ENCODE results near the gene RBM4. TPM values are rescaled to one million over a fixed set of nuclear protein-coding genes. Genes with fewer than 3 reads are reported as not detected.
A peak's percentile ranks its signal among the peaks of the same experiment; 100 is the strongest.

RBM4 gene
- total and polyA plus RNA-seq, 2 experiments from 2014 or later: 142 to 241 TPM

DNA sequence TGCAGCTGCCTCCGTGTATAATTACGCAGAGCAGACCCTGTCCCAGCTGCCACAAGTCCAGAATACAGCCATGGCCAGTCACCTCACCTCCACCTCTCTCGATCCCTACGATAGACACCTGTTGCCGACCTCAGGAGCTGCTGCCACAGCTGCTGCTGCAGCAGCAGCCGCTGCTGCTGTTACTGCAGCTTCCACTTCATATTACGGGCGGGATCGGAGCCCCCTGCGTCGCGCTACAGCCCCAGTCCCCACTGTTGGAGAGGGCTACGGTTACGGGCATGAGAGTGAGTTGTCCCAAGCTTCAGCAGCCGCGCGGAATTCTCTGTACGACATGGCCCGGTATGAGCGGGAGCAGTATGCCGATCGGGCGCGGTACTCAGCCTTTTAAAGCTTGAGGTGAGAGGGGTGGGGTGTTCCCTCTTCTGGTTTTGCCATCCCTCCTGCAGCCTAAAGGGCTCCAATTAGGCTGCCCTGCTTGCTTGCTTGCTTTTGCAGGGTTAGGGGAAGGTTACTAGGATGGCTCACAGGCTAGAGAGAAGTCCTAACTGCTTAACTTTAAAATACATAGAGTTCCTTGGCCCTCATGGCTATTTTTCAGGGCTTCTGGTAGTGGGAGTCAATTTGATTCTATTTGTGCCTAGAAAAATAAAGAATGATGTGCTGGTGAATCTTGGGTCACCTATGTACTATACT is 5.4 kb downstream of the RBM4 start:
- H3K4me3 ChIP-seq: no peak overlapping the region
- DNase-seq (ENCODE audit: low read depth in 1 of 2, low spot score in 1 of 2): no peak
- H3K9me3 ChIP-seq (ENCODE audit: low read depth): no peaks in the 10 kb centered on the region
- no peak overlapping the region for H3K27ac ChIP-seq
- no peaks in the 10 kb centered on the region for H3K27me3 ChIP-seq
- TF ChIP-seq, protein P1, sequence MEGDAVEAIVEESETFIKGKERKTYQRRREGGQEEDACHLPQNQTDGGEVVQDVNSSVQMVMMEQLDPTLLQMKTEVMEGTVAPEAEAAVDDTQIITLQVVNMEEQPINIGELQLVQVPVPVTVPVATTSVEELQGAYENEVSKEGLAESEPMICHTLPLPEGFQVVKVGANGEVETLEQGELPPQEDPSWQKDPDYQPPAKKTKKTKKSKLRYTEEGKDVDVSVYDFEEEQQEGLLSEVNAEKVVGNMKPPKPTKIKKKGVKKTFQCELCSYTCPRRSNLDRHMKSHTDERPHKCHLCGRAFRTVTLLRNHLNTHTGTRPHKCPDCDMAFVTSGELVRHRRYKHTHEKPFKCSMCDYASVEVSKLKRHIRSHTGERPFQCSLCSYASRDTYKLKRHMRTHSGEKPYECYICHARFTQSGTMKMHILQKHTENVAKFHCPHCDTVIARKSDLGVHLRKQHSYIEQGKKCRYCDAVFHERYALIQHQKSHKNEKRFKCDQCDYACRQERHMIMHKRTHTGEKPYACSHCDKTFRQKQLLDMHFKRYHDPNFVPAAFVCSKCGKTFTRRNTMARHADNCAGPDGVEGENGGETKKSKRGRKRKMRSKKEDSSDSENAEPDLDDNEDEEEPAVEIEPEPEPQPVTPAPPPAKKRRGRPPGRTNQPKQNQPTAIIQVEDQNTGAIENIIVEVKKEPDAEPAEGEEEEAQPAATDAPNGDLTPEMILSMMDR (IDR thresholded peaks at IDR 0.05; ENCODE audit: low read depth, low read length): no peak
- peaks cover 58% of the 10 kb centered on the region for H3K4me1 ChIP-seq (ENCODE audit: low read depth)
- peaks cover 54% of the 10 kb centered on the region for H3K36me3 ChIP-seq

DNA sequence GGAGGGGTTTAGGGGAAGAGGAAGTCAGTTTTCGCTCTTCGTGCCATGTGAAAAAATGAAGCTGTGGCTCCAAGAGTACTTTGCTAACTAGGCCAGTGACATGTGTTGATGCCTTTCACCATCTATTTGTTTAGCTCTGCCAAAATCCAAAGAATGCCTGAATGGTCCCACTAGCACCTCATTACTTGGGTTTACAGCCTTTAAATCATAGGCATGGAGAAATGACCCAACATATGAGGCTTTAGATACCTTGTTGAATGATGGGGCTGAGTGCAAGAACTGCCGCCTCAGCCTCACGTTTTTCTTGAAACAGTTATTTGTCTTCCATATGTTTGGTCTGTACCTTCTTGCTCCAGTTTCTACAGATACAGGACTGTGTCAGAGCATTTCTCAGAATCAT is 8.3 kb downstream of the RBM4 start:
- TF ChIP-seq, protein P1 (IDR thresholded peaks at IDR 0.05; ENCODE audit: low read depth, low read length): no peak
- Histone ChIP-seq H3K36me3 (peaks cover 52% of the 10 kb centered on the region), H3K27ac (peak overlapping the region; percentile 30), H3K27me3 (no peaks in the 10 kb centered on the region), H3K4me3 (no peak overlapping the region), H3K4me1 (ENCODE audit: low read depth) (peaks cover 31% of the 10 kb centered on the region), H3K9me3 (ENCODE audit: low read depth) (no peaks in the 10 kb centered on the region)
- DNase-seq (ENCODE audit: low read depth in 1 of 2, low spot score in 1 of 2): no peak

DNA sequence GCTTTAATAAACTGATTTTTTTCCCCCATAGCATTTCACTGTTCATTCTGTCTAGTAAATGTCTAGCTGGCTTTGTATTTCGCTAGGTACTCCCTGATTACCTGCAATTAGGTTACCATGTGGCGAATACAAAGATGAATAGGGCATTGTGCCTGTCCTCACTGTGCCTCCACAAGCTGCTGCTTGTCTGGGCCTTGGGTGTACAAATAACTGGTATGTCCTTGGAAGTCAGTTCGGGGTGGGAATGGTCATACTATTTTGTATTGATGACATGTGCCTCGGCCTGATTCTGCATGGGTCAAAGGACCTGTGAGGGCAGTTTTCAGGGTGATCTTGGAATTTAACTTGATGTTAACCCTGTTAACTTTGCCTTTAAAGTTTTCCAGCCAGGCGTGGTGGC is 11.4 kb downstream of the RBM4 start:
- Histone ChIP-seq H3K4me3 (no peak overlapping the region), H3K36me3 (peaks cover 33% of the 10 kb centered on the region), H3K27me3 (no peaks in the 10 kb centered on the region), H3K9me3 (ENCODE audit: low read depth) (no peaks in the 10 kb centered on the region), H3K27ac (peak overlapping the region; percentile 34), H3K4me1 (ENCODE audit: low read depth) (peaks cover 2% of the 10 kb centered on the region)
- TF ChIP-seq, protein P1 (IDR thresholded peaks at IDR 0.05; ENCODE audit: low read depth, low read length): no peak
- no peak for DNase-seq (ENCODE audit: low read depth in 1 of 2, low spot score in 1 of 2)

DNA sequence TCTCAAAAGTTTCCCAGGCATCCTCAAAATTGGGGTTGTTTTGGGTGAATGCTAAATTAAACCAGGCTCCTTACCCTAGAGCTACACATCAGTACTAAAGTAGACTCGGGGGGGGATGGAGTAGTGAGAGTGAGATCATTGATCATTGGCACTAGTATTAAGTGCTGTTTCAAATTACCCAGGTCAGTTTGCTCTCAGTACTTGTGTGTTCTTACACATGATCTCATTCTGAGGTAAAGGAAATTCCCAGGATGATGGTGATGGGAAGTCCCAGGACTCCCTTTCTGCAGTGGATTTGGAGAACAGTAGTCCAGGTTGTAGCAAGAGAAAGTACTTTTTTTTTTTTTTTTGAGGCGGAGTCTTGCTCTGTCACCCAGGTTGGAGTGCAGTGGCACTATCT is 12.5 kb downstream of the RBM4 start:
- DNase-seq (ENCODE audit: low read depth in 1 of 2, low spot score in 1 of 2): no peak
- Histone ChIP-seq H3K4me1 (ENCODE audit: low read depth) (no peaks in the 10 kb centered on the region), H3K36me3 (peaks cover 23% of the 10 kb centered on the region)

DNA sequence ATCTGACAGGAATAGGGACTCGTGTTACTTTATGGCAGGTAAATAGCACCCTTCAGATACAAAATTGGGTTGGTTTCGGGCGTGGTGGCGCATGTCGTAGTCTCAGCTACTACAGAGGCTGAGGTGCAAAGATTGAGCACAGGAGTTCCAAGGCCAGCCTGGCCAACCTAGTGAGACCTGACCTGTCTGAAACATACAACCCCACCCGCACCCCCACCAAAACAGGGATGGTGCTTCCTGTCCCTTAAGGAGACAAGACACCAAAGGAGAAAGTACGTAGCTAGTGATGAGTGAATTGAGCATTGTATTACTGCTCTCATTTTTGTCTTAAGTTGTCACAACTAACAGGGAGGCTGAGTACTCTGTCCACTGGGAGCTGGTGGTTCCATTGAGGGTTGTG is 14.1 kb downstream of the RBM4 start:
- no peaks in the 10 kb centered on the region for H3K27me3 ChIP-seq
- H3K9me3 ChIP-seq (ENCODE audit: low read depth): no peaks in the 10 kb centered on the region
- no peaks in the 10 kb centered on the region for H3K4me1 ChIP-seq (ENCODE audit: low read depth)
- no peak overlapping the region for H3K27ac ChIP-seq
- TF ChIP-seq, protein P1 (IDR thresholded peaks at IDR 0.05; ENCODE audit: low read depth, low read length): no peak
- H3K36me3 ChIP-seq: peaks cover 12% of the 10 kb centered on the region
- H3K4me3 ChIP-seq: no peak overlapping the region
- DNase-seq (ENCODE audit: low read depth in 1 of 2, low spot score in 1 of 2): no peak

More for the DNA sequence above, 12.5 kb downstream of the RBM4 start:
- no peak overlapping the region for H3K4me3 ChIP-seq
- H3K27me3 ChIP-seq: no peaks in the 10 kb centered on the region
- H3K27ac ChIP-seq: no peak overlapping the region
- no peaks in the 10 kb centered on the region for H3K9me3 ChIP-seq (ENCODE audit: low read depth)
- TF ChIP-seq, protein P1 (IDR thresholded peaks at IDR 0.05; ENCODE audit: low read depth, low read length): no peak

All from cardiac muscle cell (in vitro differentiated cells and primary cell).